ENCODE results near the gene THSD7B.

- TF ChIP-seq RAD21 (IDR thresholded peaks at IDR 0.05; ENCODE audit: insufficient read depth, low read depth, low read length) = no peak
- no peak for TF ChIP-seq CREM (IDR thresholded peaks at IDR 0.05; ENCODE audit: low read depth)
- no peak for TF ChIP-seq POLR2A (IDR thresholded peaks at IDR 0.05; ENCODE audit: low read depth, low read length)
- no peak for TF ChIP-seq TAF1 (IDR thresholded peaks at IDR 0.05; ENCODE audit: borderline replicate concordance, low read depth, low read length)
- TF ChIP-seq EZH2 (IDR thresholded peaks at IDR 0.05; ENCODE audit: borderline replicate concordance, control insufficient read depth, low read depth, low read length) = no peak
- TF ChIP-seq SIN3A (IDR thresholded peaks at IDR 0.05; ENCODE audit: low read depth, low read length) = no peak
- TF ChIP-seq CTCF (IDR thresholded peaks at IDR 0.05 in 2 of 3, conservative IDR thresholded peaks at IDR 0.05 in 1 of 3; ENCODE audit: control insufficient read depth in 2 of 3, extremely low read depth in 1 of 3, insufficient read depth in 1 of 3, low read depth in 3 of 3, low read length in 3 of 3) = no peak
- TF ChIP-seq REST (IDR thresholded peaks at IDR 0.05; ENCODE audit: low read depth, low read length) = no peak
- TF ChIP-seq HDGF (IDR thresholded peaks at IDR 0.05) = no peak
- TF ChIP-seq EGR1 (IDR thresholded peaks at IDR 0.05; ENCODE audit: borderline replicate concordance in 1 of 2, low read depth in 2 of 2, low read length in 2 of 2) = no peak
These were observed 23.9 kb upstream of the THSD7B start for GRCh38 chr2:136741471-136741870.
